ENCODE data around the gene SPATA20. TPM values are rescaled to one million over a fixed set of nuclear protein-coding genes. Genes with fewer than 3 reads are reported as not detected.
A peak's percentile ranks its signal among the peaks of the same experiment; 100 is the strongest.

Gene SPATA20
- total RNA-seq, 2 donors from 2014 or later: 65.6 to 75.2 TPM

GRCh38 chr17:50507871-50508572, 39.0 kb upstream of the SPATA20 start, which contains the start of gene MYCBPAP:
Gene MYCBPAP, plus strand, starts transcription at chr17:50508439. Its CDS starts 236 bp downstream, at chr17:50508675.
- Histone ChIP-seq H3K27ac (peak within 1 kb of the TSS in 3 of 4 donors; percentile 62 to 68 (median 67)), H3K4me3 (peak within 1 kb of the TSS; percentile 37 to 55), H3K36me3 (replicated peaks in 1 of 2; ENCODE audit: insufficient read depth in 1 of 2, low read depth in 2 of 2) (no peaks in the 10 kb centered on the region), H3K9me3 (no peaks in the 10 kb centered on the region), H3K27me3 (no peaks in the 10 kb centered on the region), H3K4me1 (peaks cover 38% of the 10 kb centered on the region)
- TF ChIP-seq POLR2A (IDR thresholded peaks at IDR 0.05) (peak in 1 of 3 donors; percentile 19), CTCF (IDR thresholded peaks at IDR 0.05) (peak in 2 of 7 experiments; percentile 27 to 35)
- ATAC-seq (peak; percentile 80), DNase-seq (peak; percentile 74 to 86 (median 78))
- 23 to 68% methylated on average over 17 to 39 of the region's 66 CpGs for WGBS, 2 donors
- intact Hi-C loops (cut with DNase I): no loop called here

- Histone ChIP-seq H3K4me3 (peak overlapping the region; percentile 37 to 55), H3K27ac (peak overlapping the region in 3 of 4 donors; percentile 62 to 68 (median 67)), H3K27me3 (no peaks in the 10 kb centered on the region), H3K9me3 (no peaks in the 10 kb centered on the region), H3K36me3 (replicated peaks in 1 of 2; ENCODE audit: insufficient read depth in 1 of 2, low read depth in 2 of 2) (no peaks in the 10 kb centered on the region), H3K4me1 (peaks cover 44% of the 10 kb centered on the region)
- intact Hi-C loops (cut with DNase I): no loop called here
- ATAC-seq (no peak), DNase-seq (no peak)
- 44 to 78% methylated on average over 20 to 32 of the region's 32 CpGs for WGBS, 2 donors
- TF ChIP-seq CTCF (IDR thresholded peaks at IDR 0.05): peak in 1 of 7 experiments; percentile 5
- TF ChIP-seq POLR2A (IDR thresholded peaks at IDR 0.05): peak in 1 of 3 donors; percentile 21
These were observed 38.2 kb upstream of the SPATA20 start for GRCh38 chr17:50508573-50509460.

- DNase-seq (no peak), ATAC-seq (no peak)
- Histone ChIP-seq H3K9me3 (no peaks in the 10 kb centered on the region), H3K27ac (peak overlapping the region in 1 of 4 donors; percentile 50), H3K4me3 (no peak overlapping the region), H3K36me3 (replicated peaks in 1 of 2; ENCODE audit: insufficient read depth in 1 of 2, low read depth in 2 of 2) (no peaks in the 10 kb centered on the region), H3K27me3 (no peaks in the 10 kb centered on the region), H3K4me1 (peaks cover 62% of the 10 kb centered on the region)
- intact Hi-C loops (cut with DNase I): no loop called here
- 42 to 53% methylated on average over 3 of the region's 3 CpGs for WGBS, 2 donors
- TF ChIP-seq CTCF (IDR thresholded peaks at IDR 0.05) (no peak), POLR2A (IDR thresholded peaks at IDR 0.05) (no peak)
These were observed 35.9 kb upstream of the SPATA20 start for GRCh38 chr17:50511058-50511457.

- intact Hi-C loops (cut with DNase I): no loop called here
- no peak for DNase-seq
- Histone ChIP-seq H3K36me3 (replicated peaks in 1 of 2; ENCODE audit: insufficient read depth in 1 of 2, low read depth in 2 of 2) (no peaks in the 10 kb centered on the region), H3K27ac (no peak overlapping the region), H3K27me3 (no peaks in the 10 kb centered on the region), H3K4me1 (peaks cover 61% of the 10 kb centered on the region), H3K9me3 (no peaks in the 10 kb centered on the region), H3K4me3 (no peak overlapping the region)
- ATAC-seq: peak; percentile 25
- no peak for TF ChIP-seq CTCF (IDR thresholded peaks at IDR 0.05)
- TF ChIP-seq POLR2A (IDR thresholded peaks at IDR 0.05): no peak
- 36 to 39% methylated on average over 4 of the region's 4 CpGs for WGBS, 2 donors
These were observed 33.5 kb upstream of the SPATA20 start for GRCh38 chr17:50513495-50513894.
